UCSD-AML1 (cell line): Measurements from ENCODE around the gene KRT25.

Experiments
- DNase-seq: peaks from one replicate; lab custom pipeline; 2025; ENCODE audit not compliant: unreplicated experiment; lab: John Stamatoyannopoulos, UW

Gene KRT25, protein sequence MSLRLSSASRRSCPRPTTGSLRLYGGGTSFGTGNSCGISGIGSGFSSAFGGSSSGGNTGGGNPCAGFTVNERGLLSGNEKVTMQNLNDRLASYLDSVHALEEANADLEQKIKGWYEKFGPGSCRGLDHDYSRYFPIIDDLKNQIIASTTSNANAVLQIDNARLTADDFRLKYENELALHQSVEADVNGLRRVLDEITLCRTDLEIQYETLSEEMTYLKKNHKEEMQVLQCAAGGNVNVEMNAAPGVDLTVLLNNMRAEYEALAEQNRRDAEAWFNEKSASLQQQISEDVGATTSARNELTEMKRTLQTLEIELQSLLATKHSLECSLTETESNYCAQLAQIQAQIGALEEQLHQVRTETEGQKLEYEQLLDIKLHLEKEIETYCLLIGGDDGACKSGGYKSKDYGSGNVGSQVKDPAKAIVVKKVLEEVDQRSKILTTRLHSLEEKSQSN

DNA sequence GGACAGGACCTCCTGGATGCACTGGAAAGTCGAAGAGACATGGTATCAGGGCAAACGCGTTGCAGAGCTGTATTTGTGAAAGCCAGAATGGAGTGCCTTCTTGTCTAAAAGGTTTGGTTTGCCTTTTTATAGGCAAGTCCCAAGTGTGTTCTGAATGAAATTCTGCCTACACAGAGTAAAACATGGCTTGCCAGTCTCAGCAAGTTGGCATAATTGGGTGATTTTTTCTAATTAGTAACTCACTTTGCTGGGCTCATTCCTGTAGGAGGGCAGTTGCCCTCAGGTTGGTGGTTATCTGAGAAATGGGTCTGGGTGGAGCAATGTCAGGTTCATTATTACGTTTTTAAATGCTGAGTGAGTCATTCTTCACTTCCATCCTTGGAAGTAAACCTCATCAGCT is at the start of gene KRT25:
KRT25 (minus strand) TSS at position 101 of the 400 bp plus-strand sequence; CDS start at position 41, 60 bp downstream.
- DNase-seq: no peak

DNA sequence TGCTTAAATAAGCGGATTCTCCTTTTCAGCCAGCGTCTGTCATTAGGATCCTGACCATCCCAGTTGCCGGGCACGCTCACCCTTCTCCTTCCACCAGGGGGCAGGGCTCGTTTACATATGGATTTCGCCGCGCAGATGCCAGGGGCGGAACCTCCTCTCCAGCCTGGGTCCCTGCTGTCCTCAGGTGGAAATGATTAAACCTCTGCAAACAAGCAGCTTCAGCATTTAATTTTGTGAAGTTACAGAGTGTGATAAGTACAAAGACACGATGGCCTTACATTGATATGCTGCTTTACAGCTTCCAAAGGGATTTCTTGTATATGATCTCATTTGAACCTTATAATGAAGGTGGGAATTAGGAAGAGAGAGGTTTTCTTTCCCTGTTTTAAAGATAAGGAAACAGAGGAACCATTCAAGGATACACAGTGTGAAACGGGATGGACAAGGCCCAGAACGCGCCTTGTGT is 48.5 kb upstream of the KRT25 start:
- peak; percentile 65 for DNase-seq

GRCh38 chr17:40801157-40801556 is 46.0 kb upstream of the KRT25 start:
- DNase-seq: no peak

GRCh38 chr17:40800381-40800780 is 45.2 kb upstream of the KRT25 start:
- no peak for DNase-seq

- no peak for DNase-seq
Observed at GRCh38 chr17:40799859-40800258, 44.7 kb upstream of the KRT25 start, which contains the start of gene KRT28. TSS of gene KRT28 (minus strand) at chr17:40799959. CDS start at chr17:40799893, 66 bp downstream.

DNA sequence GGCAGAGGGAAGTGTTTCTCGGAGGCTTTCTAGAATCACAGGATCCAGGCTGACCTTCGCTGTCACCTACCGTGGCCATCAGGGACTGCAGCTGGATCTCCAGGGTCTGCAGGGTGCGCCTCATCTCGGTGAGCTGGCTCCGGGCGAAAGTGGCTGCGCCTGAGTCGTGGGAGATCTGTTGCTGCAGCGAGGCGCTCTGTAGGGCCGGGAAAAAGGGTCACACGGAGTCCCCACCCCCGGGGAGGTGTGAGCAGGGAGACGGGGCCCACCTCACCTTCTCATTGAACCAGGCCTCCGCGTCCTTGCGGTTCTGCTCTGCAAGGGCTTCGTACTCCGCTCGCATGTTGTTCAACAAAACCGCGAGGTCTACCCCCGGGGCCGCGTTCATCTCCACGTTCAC is 41.7 kb upstream of the KRT25 start:
- no peak for DNase-seq

DNA sequence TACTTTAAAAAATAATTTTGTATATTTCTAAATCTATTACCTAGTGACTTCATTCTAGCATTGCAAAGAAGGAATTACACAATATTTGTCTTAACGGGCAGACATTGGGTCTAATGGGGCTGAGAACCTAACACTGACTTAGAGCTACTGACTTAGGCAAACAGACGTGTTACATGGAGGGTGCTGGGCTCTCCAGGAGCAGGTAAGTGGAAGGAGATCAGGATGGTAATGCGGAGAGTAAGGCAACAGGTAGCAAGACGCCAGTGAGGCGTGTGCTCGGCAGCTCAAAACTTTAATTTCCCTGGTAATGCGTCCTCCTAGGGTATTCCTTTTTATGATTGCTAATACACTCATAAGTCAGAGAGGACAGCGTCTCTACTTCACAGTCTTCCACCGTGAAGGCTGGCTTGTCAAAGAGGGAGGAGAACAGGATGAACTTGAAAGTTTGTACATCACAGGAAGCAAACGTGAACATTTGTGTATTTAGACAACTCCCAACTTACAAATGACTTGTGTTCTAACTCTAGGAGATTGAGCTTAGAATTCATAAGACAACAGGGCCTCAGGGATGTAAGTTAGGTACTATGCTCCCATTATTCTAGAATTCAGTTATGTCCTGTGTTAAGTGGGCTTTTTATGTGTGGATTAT is 40.0 kb upstream of the KRT25 start:
- DNase-seq: no peak

GRCh38 chr17:40794466-40794865 is 39.3 kb upstream of the KRT25 start:
- no peak for DNase-seq

GRCh38 chr17:40793832-40794231 is 38.7 kb upstream of the KRT25 start:
- DNase-seq: no peak

GRCh38 chr17:40791787-40792436 is 36.8 kb upstream of the KRT25 start:
- no peak for DNase-seq

- no peak for DNase-seq
Observed at GRCh38 chr17:40791111-40791510, 36.0 kb upstream of the KRT25 start.

DNA sequence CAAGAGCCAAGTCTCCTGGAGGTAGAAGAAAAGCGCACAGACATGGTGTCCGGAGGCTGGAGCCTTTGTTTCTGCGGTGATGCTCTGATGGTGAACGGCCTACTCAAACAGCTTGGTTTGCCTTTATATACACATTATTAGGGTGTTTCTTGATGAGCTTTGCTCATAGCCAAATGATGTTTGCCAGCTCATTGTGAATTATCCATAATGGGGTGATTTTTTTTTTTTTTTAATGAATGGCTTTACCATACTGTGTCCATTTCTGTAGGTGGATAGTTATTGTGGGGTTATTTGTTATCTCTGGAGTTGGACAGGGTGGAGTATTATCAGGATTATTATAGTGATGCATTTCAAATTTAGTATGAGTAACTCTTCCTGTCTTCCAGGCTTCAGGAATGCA is 27.3 kb upstream of the KRT25 start, which contains the start of gene KRT27:
KRT27 (minus strand) TSS at position 101 of the 400 bp plus-strand sequence; CDS start at position 44, 57 bp downstream.
- DNase-seq: no peak

DNA sequence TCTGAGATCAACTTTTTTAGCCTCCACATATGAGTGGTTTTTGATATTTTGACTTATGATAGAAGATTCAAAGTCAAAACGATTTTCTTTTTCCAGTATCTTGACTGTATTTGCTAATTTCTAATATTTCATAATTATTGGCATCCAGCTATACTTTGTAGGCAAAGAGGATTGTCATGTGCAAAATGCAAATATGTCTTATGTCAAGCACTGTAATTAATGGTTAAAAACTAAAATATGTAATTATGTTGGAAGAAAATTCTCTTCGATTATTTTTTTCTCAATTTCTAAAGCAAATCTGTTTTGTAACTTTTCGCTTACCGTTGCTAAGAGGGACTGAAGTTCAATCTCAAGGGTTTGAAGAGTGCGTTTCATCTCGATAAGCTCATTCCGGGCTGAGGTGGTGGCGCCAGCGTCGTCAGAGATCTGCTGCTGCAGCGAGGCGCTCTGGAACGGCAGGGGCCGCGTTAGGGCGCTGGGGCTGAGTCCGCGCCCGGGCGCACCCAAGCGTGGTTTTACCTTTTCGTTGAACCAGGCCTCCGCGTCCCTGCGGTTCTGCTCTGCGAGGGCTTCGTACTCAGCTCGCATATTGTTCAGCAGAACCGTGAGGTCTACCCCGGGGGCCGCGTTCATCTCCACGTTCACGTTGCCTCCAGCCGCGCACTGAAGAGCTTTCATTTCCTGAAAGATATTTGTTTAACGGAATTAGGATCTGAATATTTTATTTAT is 24.2 kb upstream of the KRT25 start:
- DNase-seq: no peak

DNA sequence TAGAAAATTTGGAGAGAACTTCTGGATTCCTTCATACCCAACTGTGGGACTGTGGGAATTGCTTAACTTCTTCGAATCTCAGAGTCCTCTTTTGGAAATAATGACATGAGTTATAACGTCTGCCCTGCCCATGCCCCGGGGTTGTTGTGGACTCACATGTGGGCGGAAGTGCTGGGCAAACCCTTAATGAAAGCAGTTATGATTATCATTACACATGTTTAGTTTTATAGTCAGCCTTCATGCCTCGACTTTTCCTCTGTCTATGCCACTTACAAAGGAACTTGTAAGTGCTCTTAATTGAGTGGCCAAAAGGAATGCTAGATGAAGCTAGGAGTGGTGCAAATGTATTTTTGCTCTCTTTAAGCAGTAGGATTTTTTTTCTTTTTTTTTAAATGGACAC is 23.3 kb upstream of the KRT25 start:
- no peak for DNase-seq

DNA sequence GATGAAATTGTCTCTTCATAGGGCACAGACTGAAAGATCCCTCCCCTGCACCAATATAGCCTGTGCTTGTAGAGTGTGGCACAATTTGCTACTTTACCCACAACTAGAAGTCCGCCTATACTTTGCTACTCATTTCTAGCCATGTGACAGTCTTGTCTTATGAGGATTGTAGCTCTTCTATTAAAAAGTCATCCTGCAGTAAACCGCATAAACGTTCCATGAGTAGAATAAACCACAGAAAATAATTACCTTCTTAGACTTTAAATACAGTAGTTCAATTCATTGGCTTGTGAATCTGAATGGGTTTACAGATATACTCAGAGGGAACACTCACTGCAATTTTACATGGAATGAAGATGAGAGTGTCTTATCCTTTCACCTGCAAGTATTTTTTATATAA is 22.8 kb upstream of the KRT25 start:
- DNase-seq: no peak

- DNase-seq: no peak
Observed at GRCh38 chr17:40777459-40777858, 22.3 kb upstream of the KRT25 start.

DNA sequence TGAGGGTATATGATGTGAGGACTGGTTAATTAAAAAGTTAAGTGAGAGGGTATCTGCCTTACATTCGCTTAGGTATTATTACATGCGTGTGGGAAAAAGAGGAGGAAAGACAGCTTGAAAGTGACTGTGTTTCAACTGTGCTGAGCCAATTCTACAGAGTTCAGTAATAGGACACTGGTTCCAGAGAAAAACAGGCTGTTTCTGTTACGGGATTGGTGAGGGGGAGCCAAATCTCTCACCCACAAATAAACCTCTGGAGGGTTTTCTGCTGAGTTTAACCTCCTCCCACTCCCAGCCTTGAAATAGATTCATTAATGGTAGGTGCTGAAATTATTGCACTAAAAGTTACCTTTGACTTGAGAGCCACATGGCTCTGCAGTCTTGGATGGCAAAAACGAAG is 20.8 kb upstream of the KRT25 start:
- no peak for DNase-seq

DNA sequence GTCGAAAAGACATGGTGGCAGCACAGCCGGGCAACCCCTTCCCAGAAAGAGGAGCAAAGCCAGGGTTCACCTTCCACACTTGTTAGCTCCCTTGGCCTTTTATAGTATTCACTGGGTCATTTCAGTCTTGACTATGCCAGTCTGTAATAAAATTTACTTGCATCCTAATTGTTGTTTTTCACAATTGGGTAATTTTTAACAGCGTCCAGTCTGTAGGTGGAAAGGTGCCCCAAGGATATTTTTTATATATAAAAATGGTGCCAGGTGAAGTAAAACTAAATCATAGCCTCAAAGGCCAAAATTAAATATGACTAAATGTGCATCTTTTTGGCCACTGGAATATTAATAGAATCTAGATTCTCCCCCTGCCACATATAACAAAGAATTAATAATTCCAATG is 17.0 kb upstream of the KRT25 start, which contains the start of gene KRT26:
KRT26 (minus strand) TSS at position 101 of the 400 bp plus-strand sequence; CDS start at position 13, 88 bp downstream.
- DNase-seq: no peak

GRCh38 chr17:40765657-40766056 is 10.5 kb upstream of the KRT25 start:
- DNase-seq: no peak

DNA sequence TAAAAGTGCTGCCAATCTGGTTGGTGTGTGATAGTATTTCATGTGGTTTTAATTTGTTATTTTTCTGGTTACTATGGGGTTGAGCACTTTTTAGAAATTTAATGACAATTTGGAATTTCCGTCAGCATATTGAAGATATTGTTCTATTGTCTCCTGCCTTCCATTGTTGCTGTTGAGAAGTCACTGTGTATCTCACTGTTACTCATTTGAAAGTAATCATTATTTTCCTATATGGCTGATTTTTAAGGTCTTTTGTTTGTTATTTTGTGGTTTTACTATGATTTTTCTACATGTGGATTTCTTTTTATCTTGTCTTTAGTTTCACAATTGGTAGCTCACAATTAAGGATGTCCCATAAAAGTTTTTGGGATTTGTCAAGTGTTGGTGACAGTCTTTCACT is 8.6 kb upstream of the KRT25 start:
- DNase-seq: no peak
